Measurements from ENCODE around the gene PYDC2.

DNA sequence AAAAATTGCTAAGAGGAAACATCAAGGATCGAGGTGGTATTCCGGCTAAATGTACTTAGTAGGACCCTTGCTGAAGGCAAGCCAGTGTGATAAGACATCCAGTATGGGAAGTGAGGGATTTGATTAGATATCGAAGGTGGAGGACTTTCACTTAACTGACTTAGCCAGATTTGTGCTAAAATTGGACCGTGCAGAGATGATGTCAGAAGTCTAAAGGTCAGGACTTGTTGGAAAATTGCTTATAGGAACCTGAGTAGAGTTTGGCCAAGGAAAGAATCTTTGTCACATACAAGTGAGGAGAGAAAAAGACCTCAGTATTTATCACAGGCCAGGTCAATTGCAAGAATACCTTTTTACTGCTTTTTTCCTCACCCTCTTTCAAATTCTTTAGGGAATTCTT is 30.9 kb upstream of the PYDC2 start:
- TF ChIP-seq RAD21 (IDR thresholded peaks at IDR 0.05; ENCODE audit: insufficient read depth, low read depth, low read length) (no peak), EP300 (IDR thresholded peaks at IDR 0.05; ENCODE audit: borderline replicate concordance in 1 of 2, control insufficient read depth in 1 of 2, low read depth in 2 of 2, low read length in 2 of 2) (no peak), EZH2 (IDR thresholded peaks at IDR 0.05; ENCODE audit: borderline replicate concordance, control insufficient read depth, low read depth, low read length) (no peak), CREM (IDR thresholded peaks at IDR 0.05; ENCODE audit: low read depth) (no peak)
- TF ChIP-seq, protein P1, sequence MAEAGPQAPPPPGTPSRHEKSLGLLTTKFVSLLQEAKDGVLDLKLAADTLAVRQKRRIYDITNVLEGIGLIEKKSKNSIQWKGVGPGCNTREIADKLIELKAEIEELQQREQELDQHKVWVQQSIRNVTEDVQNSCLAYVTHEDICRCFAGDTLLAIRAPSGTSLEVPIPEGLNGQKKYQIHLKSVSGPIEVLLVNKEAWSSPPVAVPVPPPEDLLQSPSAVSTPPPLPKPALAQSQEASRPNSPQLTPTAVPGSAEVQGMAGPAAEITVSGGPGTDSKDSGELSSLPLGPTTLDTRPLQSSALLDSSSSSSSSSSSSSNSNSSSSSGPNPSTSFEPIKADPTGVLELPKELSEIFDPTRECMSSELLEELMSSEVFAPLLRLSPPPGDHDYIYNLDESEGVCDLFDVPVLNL (IDR thresholded peaks at IDR 0.05; ENCODE audit: low read depth, low read length), result no peak
- TF ChIP-seq, protein P2, sequence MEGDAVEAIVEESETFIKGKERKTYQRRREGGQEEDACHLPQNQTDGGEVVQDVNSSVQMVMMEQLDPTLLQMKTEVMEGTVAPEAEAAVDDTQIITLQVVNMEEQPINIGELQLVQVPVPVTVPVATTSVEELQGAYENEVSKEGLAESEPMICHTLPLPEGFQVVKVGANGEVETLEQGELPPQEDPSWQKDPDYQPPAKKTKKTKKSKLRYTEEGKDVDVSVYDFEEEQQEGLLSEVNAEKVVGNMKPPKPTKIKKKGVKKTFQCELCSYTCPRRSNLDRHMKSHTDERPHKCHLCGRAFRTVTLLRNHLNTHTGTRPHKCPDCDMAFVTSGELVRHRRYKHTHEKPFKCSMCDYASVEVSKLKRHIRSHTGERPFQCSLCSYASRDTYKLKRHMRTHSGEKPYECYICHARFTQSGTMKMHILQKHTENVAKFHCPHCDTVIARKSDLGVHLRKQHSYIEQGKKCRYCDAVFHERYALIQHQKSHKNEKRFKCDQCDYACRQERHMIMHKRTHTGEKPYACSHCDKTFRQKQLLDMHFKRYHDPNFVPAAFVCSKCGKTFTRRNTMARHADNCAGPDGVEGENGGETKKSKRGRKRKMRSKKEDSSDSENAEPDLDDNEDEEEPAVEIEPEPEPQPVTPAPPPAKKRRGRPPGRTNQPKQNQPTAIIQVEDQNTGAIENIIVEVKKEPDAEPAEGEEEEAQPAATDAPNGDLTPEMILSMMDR (IDR thresholded peaks at IDR 0.05 in 2 of 3, conservative IDR thresholded peaks at IDR 0.05 in 1 of 3; ENCODE audit: control insufficient read depth in 2 of 3, extremely low read depth in 1 of 3, insufficient read depth in 1 of 3, low read depth in 3 of 3, low read length in 3 of 3), result no peak

All from GM12878 (cell line).